Fibroblast of mammary gland (primary cell): ENCODE results near the gene VEGFC.

Source experiments
- DNase-seq: peaks from one replicate; pipeline ENCODE4 v3.0.0-alpha.2; 2010; ENCODE audit warnings: low read depth
- H3K4me3 ChIP-seq: 2 replicates; pipeline ENCODE4 v1.5.1; 2011; ENCODE audit warnings: low read depth, mild to moderate bottlenecking, low read length, moderate library complexity; ENCODE audit not compliant: control insufficient read depth
- TF ChIP-seq, protein P1 (sequence below): conservative IDR thresholded peaks from 2 replicates; pipeline ENCODE4 v1.5.1; 2011; ENCODE audit warnings: low read depth, low read length, inconsistent platforms; ENCODE audit not compliant: control insufficient read depth, insufficient read depth

The VEGFC gene

DNA sequence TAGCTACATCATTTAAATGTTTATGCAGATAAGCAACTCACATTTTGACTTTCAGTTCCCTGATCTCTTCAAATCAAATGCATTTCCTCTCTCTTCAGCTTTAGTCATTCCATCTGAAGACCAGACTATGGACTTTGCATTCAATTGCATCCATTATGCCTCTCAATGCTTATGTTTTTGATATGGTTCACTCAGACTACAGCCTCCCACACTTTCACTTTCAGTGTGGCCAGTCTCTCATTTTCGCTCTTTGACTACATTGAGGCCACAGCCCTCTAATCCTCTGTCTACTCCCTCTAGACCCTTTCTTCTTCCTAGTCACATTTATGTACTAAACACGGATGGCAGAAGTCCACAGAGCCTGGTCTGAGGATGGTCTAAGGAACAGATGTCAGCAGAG, 24.5 kb upstream of the VEGFC start:
- TF ChIP-seq, protein P1, sequence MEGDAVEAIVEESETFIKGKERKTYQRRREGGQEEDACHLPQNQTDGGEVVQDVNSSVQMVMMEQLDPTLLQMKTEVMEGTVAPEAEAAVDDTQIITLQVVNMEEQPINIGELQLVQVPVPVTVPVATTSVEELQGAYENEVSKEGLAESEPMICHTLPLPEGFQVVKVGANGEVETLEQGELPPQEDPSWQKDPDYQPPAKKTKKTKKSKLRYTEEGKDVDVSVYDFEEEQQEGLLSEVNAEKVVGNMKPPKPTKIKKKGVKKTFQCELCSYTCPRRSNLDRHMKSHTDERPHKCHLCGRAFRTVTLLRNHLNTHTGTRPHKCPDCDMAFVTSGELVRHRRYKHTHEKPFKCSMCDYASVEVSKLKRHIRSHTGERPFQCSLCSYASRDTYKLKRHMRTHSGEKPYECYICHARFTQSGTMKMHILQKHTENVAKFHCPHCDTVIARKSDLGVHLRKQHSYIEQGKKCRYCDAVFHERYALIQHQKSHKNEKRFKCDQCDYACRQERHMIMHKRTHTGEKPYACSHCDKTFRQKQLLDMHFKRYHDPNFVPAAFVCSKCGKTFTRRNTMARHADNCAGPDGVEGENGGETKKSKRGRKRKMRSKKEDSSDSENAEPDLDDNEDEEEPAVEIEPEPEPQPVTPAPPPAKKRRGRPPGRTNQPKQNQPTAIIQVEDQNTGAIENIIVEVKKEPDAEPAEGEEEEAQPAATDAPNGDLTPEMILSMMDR: no peak
- DNase-seq: no peak
- H3K4me3 ChIP-seq: no peak overlapping the region

GRCh38 chr4:176814770-176815169, 22.0 kb upstream of the VEGFC start:
- H3K4me3 ChIP-seq: no peak overlapping the region
- TF ChIP-seq, protein P1: no peak
- peak; percentile 37 for DNase-seq

DNA sequence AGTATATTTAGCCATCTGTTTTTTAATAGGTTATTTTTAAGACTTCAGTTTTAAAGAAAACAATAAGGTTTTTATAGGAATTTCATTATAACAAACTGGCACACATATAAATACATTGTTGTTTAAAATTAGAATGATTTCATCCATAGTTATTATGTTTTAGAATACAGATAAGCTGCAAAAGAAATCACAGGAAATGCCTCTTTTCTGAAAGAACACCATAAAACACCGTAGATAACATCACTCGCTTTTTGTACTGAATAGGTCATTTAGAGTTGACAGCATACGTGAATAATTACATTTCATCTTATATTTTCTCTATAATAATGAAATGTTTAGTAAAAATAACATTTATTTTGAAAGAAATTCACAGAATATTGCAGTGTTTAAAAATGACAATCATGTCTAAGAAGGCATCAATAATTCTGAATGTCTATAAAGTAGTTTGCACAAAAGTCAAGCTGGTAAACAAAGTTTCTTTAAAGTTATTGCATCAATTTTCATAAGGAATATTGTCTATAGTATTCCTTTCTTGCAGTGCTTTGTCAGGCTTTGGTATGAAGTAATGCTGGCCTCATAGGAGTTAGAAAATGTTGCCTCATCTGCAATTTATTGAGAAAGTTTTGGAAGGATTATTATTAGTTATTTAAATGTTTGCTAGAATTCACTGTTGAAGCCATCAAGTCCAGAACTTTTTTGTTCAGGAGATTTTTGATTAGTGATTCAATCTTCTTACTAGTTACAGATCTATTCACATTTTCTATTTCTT, 17.9 kb upstream of the VEGFC start:
- TF ChIP-seq, protein P1: no peak
- H3K4me3 ChIP-seq: no peak overlapping the region
- DNase-seq: no peak

DNA sequence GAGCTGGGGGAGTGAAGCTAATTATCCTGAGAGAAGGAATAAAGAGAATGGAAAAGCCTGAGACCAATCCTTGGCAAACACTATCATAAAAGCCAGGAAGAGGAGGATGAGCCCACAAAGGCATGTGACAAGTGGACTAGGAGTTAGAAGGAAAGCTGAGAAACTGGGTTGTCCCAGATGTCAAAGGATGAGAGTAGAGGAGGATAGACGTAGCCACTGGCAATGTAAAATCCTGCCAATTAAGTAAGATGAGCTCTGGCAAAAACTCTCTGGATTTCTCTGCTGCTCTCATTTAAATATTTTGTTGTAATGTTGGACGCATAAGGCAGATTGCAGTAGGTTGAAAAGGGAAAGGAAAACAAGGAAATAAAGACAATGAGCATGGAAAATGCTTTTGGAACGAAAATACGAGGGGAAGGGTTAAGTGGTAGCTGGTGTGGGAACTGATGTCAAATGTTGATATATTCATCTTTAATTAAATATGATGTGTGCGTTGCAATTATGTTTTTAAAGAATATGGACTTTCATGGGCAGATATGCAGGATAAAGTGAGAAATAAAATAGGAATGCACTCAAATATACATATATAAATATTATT, 14.2 kb upstream of the VEGFC start:
- no peak for DNase-seq
- TF ChIP-seq, protein P1: no peak
- no peak overlapping the region for H3K4me3 ChIP-seq

DNA sequence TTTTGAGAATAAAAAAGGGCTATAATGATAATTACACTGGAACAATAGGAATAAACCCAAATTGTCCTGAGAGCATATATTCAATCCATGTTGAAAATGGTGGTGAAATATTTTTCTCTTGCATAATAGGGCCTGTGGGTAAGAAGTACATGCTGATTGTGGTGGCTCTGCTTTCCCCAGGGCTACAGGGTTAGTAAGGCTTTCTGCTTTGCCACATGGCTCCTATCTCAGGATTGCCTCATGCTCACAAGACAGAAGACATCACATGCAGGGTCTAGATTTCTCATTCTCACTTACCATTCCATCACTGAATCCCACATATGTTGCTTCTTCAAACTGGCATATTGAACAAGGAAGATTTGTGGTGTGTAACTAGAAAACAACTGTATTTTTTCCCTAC, 12.4 kb upstream of the VEGFC start:
- peak; percentile 81 for DNase-seq

GRCh38 chr4:176800891-176801534, 8.3 kb upstream of the VEGFC start:
- DNase-seq: peak; percentile 69
- H3K4me3 ChIP-seq: no peak overlapping the region
- TF ChIP-seq, protein P1: no peak

More for the DNA sequence above, 12.4 kb upstream of the VEGFC start:
- H3K4me3 ChIP-seq: no peak overlapping the region
- TF ChIP-seq, protein P1: no peak
